GM12878 (cell line): ENCODE data around the gene CACNA2D2. TPM values are rescaled to one million over a fixed set of nuclear protein-coding genes. Genes with fewer than 3 reads are reported as not detected.

ENCODE experiments used
- ATAC-seq: fragments of 200-7000 bp; cut with Tn5 transposase; 3 replicates; pipeline ENCODE4 v1.9.1; 2020; ENCODE audit warnings: mild to moderate bottlenecking, moderate library complexity
- BruUV-seq: library from RNA; stranded (reverse); fragments of 400-500 nt; replicated peaks from 2 replicates; lab custom pipeline; 2021; lab: Mats Ljungman, UMichigan
- CTCF ChIA-PET: fragments of 300-600 bp; sonication (Branson Sonifier 250); formaldehyde crosslinking; extraction: SDS; loops from one replicate; lab custom pipeline; 2021; ENCODE audit warnings: inconsistent platforms; lab: Yijun Ruan, JAX
- POLR2A ChIA-PET: fragments of 350-600 bp; formaldehyde crosslinking; extraction: SDS; loops from one replicate; lab custom pipeline; 2021; ENCODE audit warnings: inconsistent platforms; lab: Charles Lee
- RAD21 ChIA-PET: fragments of 300-600 bp; sonication (Branson Sonifier 250); formaldehyde crosslinking; loops from one replicate; lab custom pipeline; 2023; ENCODE audit warnings: antibody characterized with exemption; ENCODE audit not compliant: unreplicated experiment; lab: Charles Lee
- SMC1A ChIA-PET: fragments of 300-600 bp; sonication (Branson Sonifier 250); formaldehyde crosslinking; loops from one replicate; lab custom pipeline; 2023; ENCODE audit not compliant: unreplicated experiment, uncharacterized antibody; lab: Charles Lee
- DNase-seq: peaks from one replicate; pipeline ENCODE4 v3.0.0-alpha.2; 2011; ENCODE audit warnings: low read depth, low spot score
- FAIRE-seq: peaks from 3 replicates; lab custom pipeline; 2011; peaks lifted over from hg19 to GRCh38; lab: Jason Lieb, UNC
- H2AFZ ChIP-seq: 2 replicates; pipeline ENCODE4 v1.6.0; 2011; ENCODE audit warnings: low read depth, low read length, control low read depth; ENCODE audit not compliant: control insufficient read depth
- H3K27ac ChIP-seq: 2 replicates; pipeline ENCODE4 v1.5.1; 2011; ENCODE audit warnings: control low read depth; ENCODE audit not compliant: control insufficient read depth, insufficient read depth
- H3K27me3 ChIP-seq, 2 experiments: replicated peaks in 1 of 2; 2 replicates each; pipeline versions ENCODE4 v1.6.0 to v1.6.1; 2011; ENCODE audit warnings: low read length in 1 of 2; ENCODE audit not compliant: control insufficient read depth in 2 of 2, insufficient read depth in 2 of 2
- H3K36me3 ChIP-seq, 2 experiments: 2 replicates each; pipeline ENCODE4 v1.5.1; 2011; ENCODE audit warnings: low read length in 1 of 2; ENCODE audit not compliant: control insufficient read depth in 2 of 2, insufficient read depth in 2 of 2
- H3K4me1 ChIP-seq: 2 replicates; pipeline ENCODE4 v1.6.1; 2011; ENCODE audit warnings: mild to moderate bottlenecking, low read length, moderate library complexity, mixed read lengths; ENCODE audit not compliant: control insufficient read depth, insufficient read depth
- H3K4me2 ChIP-seq: 2 replicates; pipeline ENCODE4 v1.6.0; 2011; ENCODE audit warnings: control low read depth; ENCODE audit not compliant: control insufficient read depth, insufficient read depth
- H3K4me3 ChIP-seq: fragments of 200-600 bp; sonication (generic); 2 replicates; pipeline ENCODE4 v1.5.1; 2016
- H3K79me2 ChIP-seq: 2 replicates; pipeline ENCODE4 v1.6.0; 2011; ENCODE audit warnings: low read length; ENCODE audit not compliant: control insufficient read depth, insufficient read depth
- H3K9ac ChIP-seq: 2 replicates; pipeline ENCODE4 v1.8.0; 2011; ENCODE audit warnings: low read length, control low read depth, mixed read lengths; ENCODE audit not compliant: control insufficient read depth, insufficient read depth
- H3K9me3 ChIP-seq: replicated peaks from 3 replicates; pipeline ENCODE4 v1.5.1; 2011; ENCODE audit warnings: mild to moderate bottlenecking, low read length; ENCODE audit not compliant: control insufficient read depth, insufficient read depth
- H4K20me1 ChIP-seq: 2 replicates; pipeline ENCODE4 v1.6.0; 2011; ENCODE audit not compliant: control insufficient read depth, insufficient read depth
- EP300 ChIP-seq, 2 experiments: fragments of 150-350 bp in 1 of 2; IDR thresholded peaks; 2 replicates each; pipeline ENCODE4 v1.6.1; 2011 to 2012; ENCODE audit warnings: low read depth in 2 of 2, low read length in 2 of 2, borderline replicate concordance in 1 of 2, improper control_type of control experiment in 1 of 2, inconsistent platforms in 1 of 2; ENCODE audit not compliant: control insufficient read depth in 1 of 2
- IRF3 ChIP-seq: fragments of 450-650 bp; IDR thresholded peaks from 2 replicates; pipeline ENCODE4 v1.6.1; 2014; ENCODE audit warnings: mild to moderate bottlenecking
- NFYA ChIP-seq: IDR thresholded peaks from 2 replicates; pipeline ENCODE4 v1.6.1; 2011; ENCODE audit warnings: low read depth, mild to moderate bottlenecking, low read length, improper control_type of control experiment, borderline replicate concordance
- PAX5 ChIP-seq: IDR thresholded peaks from 2 replicates; pipeline ENCODE4 v1.6.1; 2011; ENCODE audit warnings: low read depth, low read length, borderline replicate concordance
- ZBTB4 ChIP-seq: fragments of 450-650 bp; formaldehyde crosslinking; IDR thresholded peaks from 2 replicates; pipeline ENCODE4 v1.4.0; 2022; ENCODE audit warnings: mild to moderate bottlenecking, moderate library complexity
- ZNF384 ChIP-seq: IDR thresholded peaks from 2 replicates; pipeline ENCODE4 v1.6.1; 2012; ENCODE audit warnings: low read depth, mild to moderate bottlenecking, low read length, improper control_type of control experiment, borderline replicate concordance
- WGBS: methylation state at CpG from one replicate; pipeline ENCODE4 v1.1.6; 2016; ENCODE audit warnings: low lambda C conversion rate; ENCODE audit not compliant: insufficient replicate concordance, insufficient coverage; ENCODE audit errors: missing lambda C conversion rate; 5-methylcytosine and 5-hydroxymethylcytosine counted together
- in situ Hi-C: fragments of 300-500 bp; cut with MboI; formaldehyde crosslinking; loops from 9 replicates; pipeline ENCODE4 v1.14.3; 2018; ENCODE audit warnings: mixed read lengths
- intact Hi-C: fragments of 100-400 bp; cut with micrococcal nuclease; formaldehyde crosslinking; loops from one replicate; pipeline ENCODE4 v1.14.2; 2022; ENCODE audit not compliant: unreplicated experiment
- polyA plus RNA-seq, 11 experiments: library from polyadenylated mRNA; depleted of rRNA in 4 of 11; unstranded in 6 of 11; stranded (reverse) in 5 of 11; fragments of >200 nt; fragmentation: Nextera tagmentation in 4 of 11; fragmentation: Illumina TruSeq in 1 of 11; extraction: Ambion mirVana in 4 of 11; extraction: Trizol in 1 of 11; gene quantifications; 1 replicate in 1 of 11; 2 replicates in 10 of 11; pipeline versions ENCODE4 v1.2.1 to v1.2.3, GENCODE V29; 2011 to 2016; ENCODE audit warnings: inconsistent platforms in 2 of 11, missing spikeins in 2 of 11, low read depth in 1 of 11
- total RNA-seq, 4 experiments: library from RNA; depleted of rRNA in 3 of 4; stranded (reverse); fragments of >200 nt in 3 of 4; fragmentation: Illumina TruSeq in 1 of 4; extraction: Trizol in 1 of 4; gene quantifications; 2 replicates each; pipeline versions ENCODE4 v1.2.1 to v1.2.3, GENCODE V29; 2013 to 2021

Gene CACNA2D2
- total and polyA plus RNA-seq, 10 of the 15 experiments (the other 5 are each of a cell fraction or from before 2014, with no cell fraction given), result 0.03 to 0.07 TPM; not detected in 8

- in situ Hi-C loops, result no loop called here
- no peak for ATAC-seq
- SMC1A ChIA-PET, result no interaction called here
Observed at GRCh38 chr3:50494126-50494525, 9.3 kb downstream of the CACNA2D2 start.

More at GRCh38 chr3:50494126-50494525, 9.3 kb downstream of the CACNA2D2 start:
- H3K4me3 ChIP-seq, result no peak overlapping the region
- no peak overlapping the region for H3K27ac ChIP-seq
- intact Hi-C loops, result no loop called here
- TF ChIP-seq PAX5 (no peak), IRF3 (no peak), ZBTB4 (no peak), ZNF384 (no peak), NFYA (no peak), EP300 (IDR thresholded peaks at IDR 0.05; ENCODE audit: borderline replicate concordance in 1 of 2, control insufficient read depth in 1 of 2, low read depth in 2 of 2, low read length in 2 of 2) (no peak)
- ChIA-PET RAD21 (no interaction called here), CTCF (no interaction called here), POLR2A (no interaction called here)
- H3K4me1 ChIP-seq, result no peaks in the 10 kb centered on the region
- no peaks in the 10 kb centered on the region; a peak in 2 of 4 replicates for H3K27me3 ChIP-seq
- H4K20me1 ChIP-seq, result no peaks in the 10 kb centered on the region
- FAIRE-seq, result no peak
- H3K4me2 ChIP-seq, result no peak overlapping the region
- H2AFZ ChIP-seq, result no peak overlapping the region
- H3K9ac ChIP-seq, result no peak overlapping the region
- no peaks in the 10 kb centered on the region for H3K36me3 ChIP-seq
- WGBS, result 10% methylated on average over 8 of the region's 8 CpGs
- DNase-seq, result no peak
- no peaks in the 10 kb centered on the region for H3K79me2 ChIP-seq
- H3K9me3 ChIP-seq, result no peaks in the 10 kb centered on the region
- no TSS peak for BruUV-seq
